NCI-H187 treated with DMSO at 0.1 percent for 48 hours (cell line): ENCODE data around the gene GNAQ.
"Not testable (repeated sequence)": the region's sequence is repeated elsewhere in the genome, so short reads cannot be mapped to it uniquely, and the experiment has no call there.

ENCODE experiments used
- DNase-seq: peaks from one replicate; lab custom pipeline; 2025; lab: John Stamatoyannopoulos, UW

The GNAQ gene

GRCh38 chr9:77729177-77729576 lies 302.4 kb downstream of the GNAQ start:
- no peak for DNase-seq

GRCh38 chr9:77726814-77727213 lies 304.8 kb downstream of the GNAQ start:
- no peak for DNase-seq

- DNase-seq, result no peak
These were observed 305.3 kb downstream of the GNAQ start for GRCh38 chr9:77726289-77726688.

- DNase-seq, result no peak
These were observed 305.8 kb downstream of the GNAQ start for GRCh38 chr9:77725820-77726219.

- DNase-seq, result no peak
These were observed 306.4 kb downstream of the GNAQ start for GRCh38 chr9:77725046-77725694.

GRCh38 chr9:77721156-77721555 lies 310.5 kb downstream of the GNAQ start:
- DNase-seq, result not testable (repeated sequence)

GRCh38 chr9:77719321-77719720 lies 312.3 kb downstream of the GNAQ start:
- DNase-seq, result no peak

- DNase-seq, result not testable (repeated sequence)
These were observed 313.3 kb downstream of the GNAQ start for GRCh38 chr9:77718298-77718640.

GRCh38 chr9:77717608-77718297 lies 313.9 kb downstream of the GNAQ start:
- DNase-seq, result not testable (repeated sequence)

GRCh38 chr9:77714077-77714549 lies 317.5 kb downstream of the GNAQ start:
- no peak for DNase-seq

- DNase-seq, result no peak
These were observed 319.0 kb downstream of the GNAQ start for GRCh38 chr9:77712533-77713130.

- no peak for DNase-seq
These were observed 320.5 kb downstream of the GNAQ start for GRCh38 chr9:77710965-77711648.

- no peak for DNase-seq
These were observed 321.3 kb downstream of the GNAQ start for GRCh38 chr9:77710316-77710715.

GRCh38 chr9:77708064-77708815 lies 323.4 kb downstream of the GNAQ start:
- DNase-seq, result no peak

GRCh38 chr9:77707383-77708063 lies 324.1 kb downstream of the GNAQ start:
- DNase-seq, result no peak

- no peak for DNase-seq
These were observed 326.0 kb downstream of the GNAQ start for GRCh38 chr9:77705636-77706035.

GRCh38 chr9:77702521-77703390 lies 328.9 kb downstream of the GNAQ start:
- DNase-seq, result not testable (repeated sequence)

- no peak for DNase-seq
These were observed 334.2 kb downstream of the GNAQ start for GRCh38 chr9:77697238-77697984.

GRCh38 chr9:77690723-77691122 lies 340.9 kb downstream of the GNAQ start:
- not testable (repeated sequence) for DNase-seq

GRCh38 chr9:77690119-77690518 lies 341.5 kb downstream of the GNAQ start:
- not testable (repeated sequence) for DNase-seq
